B cell (primary cell): ENCODE results near the gene QRFPR. TPM values are rescaled to one million over a fixed set of nuclear protein-coding genes. Genes with fewer than 3 reads are reported as not detected.

Experiments used
- ATAC-seq: fragments of 200-7000 bp; cut with Tn5 transposase; one replicate; pipeline ENCODE4 v1.10.0; 2021; ENCODE audit warnings: low read depth, mild to moderate bottlenecking, moderate number of reproducible peaks, moderate library complexity
- CTCF ChIA-PET: fragments of 350-600 bp; sonication (Branson Sonifier 250); formaldehyde crosslinking; loops from one replicate; lab custom pipeline; 2021; ENCODE audit warnings: antibody characterized with exemption, inconsistent platforms; lab: Charles Lee
- POLR2A ChIA-PET: fragments of 350-600 bp; sonication (Branson Sonifier 250); formaldehyde crosslinking; loops from one replicate; lab custom pipeline; 2021; ENCODE audit warnings: antibody characterized with exemption; lab: Charles Lee
- DNase-seq: peaks from one replicate; pipeline ENCODE4 v3.0.0; 2013
- H2AFZ ChIP-seq: 2 replicates; pipeline ENCODE4 v1.6.1; 2012; ENCODE audit warnings: mild to moderate bottlenecking, low read depth, low read length; ENCODE audit not compliant: insufficient read depth, poor library complexity, severe bottlenecking
- H3K27ac ChIP-seq, 2 donors: 1 replicate in 1 of 2; 2 replicates in 1 of 2; pipeline ENCODE4 v1.5.1; 2012 to 2013; ENCODE audit warnings: low read length in 2 of 2, mild to moderate bottlenecking in 2 of 2, moderate library complexity in 1 of 2
- H3K27me3 ChIP-seq, 4 experiments: fragments of 200-600 bp in 1 of 4; sonication (generic) in 1 of 4; replicated peaks in 1 of 4; 1 replicate in 2 of 4; 2 replicates in 2 of 4; pipeline versions ENCODE4 v1.6.1 to v1.7.0; 2013 to 2016; ENCODE audit warnings: low read length in 3 of 4, mild to moderate bottlenecking in 2 of 4, mixed read lengths in 1 of 4, moderate library complexity in 1 of 4; ENCODE audit not compliant: insufficient read depth in 4 of 4, control insufficient read depth in 3 of 4; ENCODE audit errors: control extremely low read depth in 1 of 4
- H3K36me3 ChIP-seq, 2 experiments: replicated peaks in 1 of 2; 1 replicate in 1 of 2; 2 replicates in 1 of 2; pipeline versions ENCODE4 v1.6.1 to v1.7.1; 2013; ENCODE audit warnings: low read length in 1 of 2; ENCODE audit not compliant: insufficient read depth in 2 of 2, control insufficient read depth in 1 of 2; ENCODE audit errors: control extremely low read depth in 1 of 2, extremely low read depth in 1 of 2
- H3K4me1 ChIP-seq, 2 donors: fragments of 200-600 bp in 1 of 2; sonication (generic) in 1 of 2; 1 replicate in 1 of 2; 2 replicates in 1 of 2; pipeline versions ENCODE4 v1.5.1 to v1.6.1; 2013 to 2017; ENCODE audit warnings: low read length in 2 of 2; ENCODE audit not compliant: control insufficient read depth in 2 of 2, insufficient read depth in 2 of 2
- H3K4me2 ChIP-seq: replicated peaks from 2 replicates; pipeline ENCODE3; 2012; ENCODE audit warnings: mild to moderate bottlenecking, low read depth, low read length; ENCODE audit not compliant: poor library complexity, severe bottlenecking
- H3K4me3 ChIP-seq, 5 experiments: fragments of 200-600 bp in 1 of 5; sonication (generic) in 1 of 5; 1 replicate in 3 of 5; 2 replicates in 2 of 5; pipeline versions ENCODE4 v1.5.1 to v1.7.0; 2011 to 2016; ENCODE audit warnings: low read length in 4 of 5, mild to moderate bottlenecking in 4 of 5, low read depth in 2 of 5, control low read depth in 1 of 5, moderate library complexity in 1 of 5; ENCODE audit not compliant: insufficient read depth in 1 of 5; ENCODE audit errors: control extremely low read depth in 1 of 5, extremely low read depth in 1 of 5
- H3K79me2 ChIP-seq: fragments of 200-600 bp; sonication (generic); one replicate; pipeline ENCODE4 v1.6.0; 2016; ENCODE audit warnings: low read length; ENCODE audit not compliant: control insufficient read depth, insufficient read depth
- H3K9ac ChIP-seq: fragments of 200-600 bp; sonication (generic); 2 replicates; pipeline ENCODE4 v1.6.1; 2017; ENCODE audit warnings: mild to moderate bottlenecking, low read length, moderate library complexity
- H3K9me3 ChIP-seq, 3 donors: one replicate each; pipeline versions ENCODE4 v1.6.1 to v1.7.1; 2013; ENCODE audit warnings: low read length in 2 of 3; ENCODE audit not compliant: control insufficient read depth in 2 of 3, insufficient read depth in 1 of 3; ENCODE audit errors: control extremely low read depth in 1 of 3
- H4K20me1 ChIP-seq: 2 replicates; pipeline ENCODE4 v1.6.0; 2012; ENCODE audit warnings: mild to moderate bottlenecking, low read length; ENCODE audit not compliant: insufficient read depth, control insufficient read depth, poor library complexity, severe bottlenecking
- H3K27ac Mint-ChIP-seq: one replicate; pipeline ENCODE4 v1.8.0; 2021; ENCODE audit warnings: mixed read lengths
- H3K27me3 Mint-ChIP-seq: one replicate; pipeline ENCODE4 v1.8.0; 2021; ENCODE audit warnings: mixed read lengths
- H3K4me1 Mint-ChIP-seq: one replicate; pipeline ENCODE4 v1.8.0; 2021; ENCODE audit warnings: mixed read lengths
- H3K4me3 Mint-ChIP-seq: one replicate; pipeline ENCODE4 v1.8.0; 2021; ENCODE audit warnings: mixed read lengths
- H3K9me3 Mint-ChIP-seq: one replicate; pipeline ENCODE4 v1.8.0; 2022; ENCODE audit warnings: mixed read lengths; ENCODE audit not compliant: insufficient read depth
- EZH2 ChIP-seq: IDR thresholded peaks from 2 replicates; pipeline ENCODE4 v1.6.1; 2012; ENCODE audit warnings: borderline replicate concordance, low read depth, mild to moderate bottlenecking, moderate library complexity, low read length; ENCODE audit not compliant: insufficient read depth, poor library complexity, severe bottlenecking
- WGBS: methylation state at CpG from one replicate; pipeline ENCODE4 v1.1.5; 2013; ENCODE audit warnings: missing lambda C conversion rate; ENCODE audit not compliant: insufficient coverage; 5-methylcytosine and 5-hydroxymethylcytosine counted together
- intact Hi-C: fragments of 100-400 bp; cut with micrococcal nuclease; formaldehyde crosslinking; loops from one replicate; pipeline ENCODE4 v1.10.0; 2022
- polyA plus RNA-seq: library from polyadenylated mRNA; depleted of rRNA; stranded (reverse); fragments of >200 nt; gene quantifications from 2 replicates; pipeline ENCODE4 v1.2.3, GENCODE V29; 2012
- small RNA-seq: library from RNA; depleted of rRNA; stranded (forward); fragments of <200 nt; gene quantifications from one replicate; pipeline ENCODE3, GENCODE V24; 2012; ENCODE audit warnings: low replicate concordance, low read depth; ENCODE audit not compliant: insufficient read length
- total RNA-seq, 2 donors: library from RNA; stranded (reverse); fragments of 120-200 nt in 1 of 2; gene quantifications; 1 replicate in 1 of 2; 2 replicates in 1 of 2; pipeline versions ENCODE4 v1.2.3 to v1.2.4, GENCODE V29; 2013 to 2022
- TF ChIP-seq, protein P1 (sequence below): fragments of 200-600 bp; IDR thresholded peaks from one replicate; pipeline ENCODE4 v1.8.0; 2022; ENCODE audit warnings: antibody characterized with exemption, mild to moderate bottlenecking

QRFPR gene
- total and polyA plus RNA-seq, 2 donors (not counting 1 experiment from before 2014, with no cell fraction given): not detected

DNA sequence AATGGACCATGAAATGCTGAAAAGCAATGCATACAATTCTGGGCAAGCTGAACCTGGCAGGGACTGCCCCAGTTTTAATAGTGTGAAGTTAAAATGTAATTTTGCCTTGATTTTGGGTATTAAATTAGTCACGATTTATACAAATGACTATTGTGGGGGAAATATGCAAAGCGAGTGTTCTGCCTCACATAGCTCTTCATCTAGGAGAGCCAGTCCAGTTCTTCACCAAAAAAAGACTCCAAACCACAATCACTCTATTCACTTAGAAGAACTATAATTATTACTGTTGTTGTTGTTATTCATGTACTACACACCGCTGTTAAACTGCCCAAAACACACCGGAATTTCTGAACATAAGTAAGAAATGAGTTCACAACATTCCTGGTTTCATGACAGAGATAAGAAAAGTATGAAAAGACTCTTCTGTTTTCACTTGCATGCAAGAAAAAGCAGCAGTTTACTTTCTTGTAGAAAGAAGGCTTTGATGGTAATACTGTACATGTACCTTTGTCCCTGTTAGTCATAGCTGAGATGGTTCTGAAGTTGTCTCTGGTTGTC, 101.9 kb downstream of the QRFPR start:
- intact Hi-C loops: no loop called here
- Histone ChIP-seq H3K36me3 (no peaks in the 10 kb centered on the region), H3K79me2 (no peaks in the 10 kb centered on the region), H3K4me2 (no peak overlapping the region), H4K20me1 (no peaks in the 10 kb centered on the region), H3K27me3 (no peaks in the 10 kb centered on the region), H3K9ac (no peak overlapping the region), H2AFZ (no peak overlapping the region), H3K4me3 (no peak overlapping the region), H3K4me1 (no peaks in the 10 kb centered on the region), H3K9me3 (peaks cover 0 to 11% (median 0%) of the 10 kb centered on the region in 3 donors), H3K27ac (no peak overlapping the region)
- peaks cover 9% of the 10 kb centered on the region for H3K27me3 Mint-ChIP-seq
- H3K4me3 Mint-ChIP-seq: no peak overlapping the region
- H3K4me1 Mint-ChIP-seq: no peaks in the 10 kb centered on the region
- ATAC-seq: no peak
- H3K27ac Mint-ChIP-seq: no peak overlapping the region
- DNase-seq: no peak
- ChIA-PET POLR2A (no interaction called here), CTCF (no interaction called here)
- no peaks in the 10 kb centered on the region for H3K9me3 Mint-ChIP-seq
- no peak for TF ChIP-seq EZH2
- TF ChIP-seq, protein P1, sequence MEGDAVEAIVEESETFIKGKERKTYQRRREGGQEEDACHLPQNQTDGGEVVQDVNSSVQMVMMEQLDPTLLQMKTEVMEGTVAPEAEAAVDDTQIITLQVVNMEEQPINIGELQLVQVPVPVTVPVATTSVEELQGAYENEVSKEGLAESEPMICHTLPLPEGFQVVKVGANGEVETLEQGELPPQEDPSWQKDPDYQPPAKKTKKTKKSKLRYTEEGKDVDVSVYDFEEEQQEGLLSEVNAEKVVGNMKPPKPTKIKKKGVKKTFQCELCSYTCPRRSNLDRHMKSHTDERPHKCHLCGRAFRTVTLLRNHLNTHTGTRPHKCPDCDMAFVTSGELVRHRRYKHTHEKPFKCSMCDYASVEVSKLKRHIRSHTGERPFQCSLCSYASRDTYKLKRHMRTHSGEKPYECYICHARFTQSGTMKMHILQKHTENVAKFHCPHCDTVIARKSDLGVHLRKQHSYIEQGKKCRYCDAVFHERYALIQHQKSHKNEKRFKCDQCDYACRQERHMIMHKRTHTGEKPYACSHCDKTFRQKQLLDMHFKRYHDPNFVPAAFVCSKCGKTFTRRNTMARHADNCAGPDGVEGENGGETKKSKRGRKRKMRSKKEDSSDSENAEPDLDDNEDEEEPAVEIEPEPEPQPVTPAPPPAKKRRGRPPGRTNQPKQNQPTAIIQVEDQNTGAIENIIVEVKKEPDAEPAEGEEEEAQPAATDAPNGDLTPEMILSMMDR: no peak
- WGBS: no CpG with 5 or more reads among the region's 4 CpGs

Small RNA genes lying within 50 kb of the gene (small RNA-seq; reads per million reads assigned to genes)
- not detected for gene RF00019

Other genes with a start within 250 kb of the QRFPR start
- gene TNIP3, start 216.7 kb downstream of the QRFPR start, total RNA-seq: not detected in 2 replicates
- not detected in 2 replicates for gene TNIP3, start 216.7 kb downstream of the QRFPR start, polyA plus RNA-seq